Stimulated activated memory B cell treated with anti-CD40 and anti-IgM and Interleukin-4, amounts not matched to agents 10 μg/mL and 1 μg/mL and 100 μg/mL, for 72 hours (primary cell): Measurements from ENCODE around the gene TMEM38A.
A peak's percentile ranks its signal among the peaks of the same experiment; 100 is the strongest.
"Not testable (repeated sequence)": the region's sequence is repeated elsewhere in the genome, so short reads cannot be mapped to it uniquely, and the experiment has no call there.

Source experiments
- ATAC-seq: fragments of 150-1000 bp; cut with Tn5 transposase; 2 replicates; pipeline ENCODE4 v1.10.0; 2021
- H3K27ac Mint-ChIP-seq: one replicate; pipeline ENCODE4 v1.8.0; 2022; ENCODE audit warnings: mild to moderate bottlenecking, mixed read lengths
- H3K27me3 Mint-ChIP-seq: one replicate; pipeline ENCODE4 v1.8.0; 2022; ENCODE audit warnings: mixed read lengths
- H3K36me3 Mint-ChIP-seq: one replicate; pipeline ENCODE4 v1.8.0; 2022; ENCODE audit warnings: mixed read lengths
- H3K4me1 Mint-ChIP-seq: one replicate; pipeline ENCODE4 v1.8.0; 2022; ENCODE audit warnings: mixed read lengths
- H3K4me3 Mint-ChIP-seq: one replicate; pipeline ENCODE4 v1.8.0; 2022; ENCODE audit warnings: mild to moderate bottlenecking, moderate library complexity, mixed read lengths
- H3K9me3 Mint-ChIP-seq: one replicate; pipeline ENCODE4 v1.8.0; 2022; ENCODE audit warnings: mixed read lengths

The TMEM38A gene

GRCh38 chr19:16679811-16680210 lies 18.9 kb downstream of the TMEM38A start:
- Mint-ChIP-seq H3K36me3 (peaks cover 39% of the 10 kb centered on the region), H3K4me1 (no peaks in the 10 kb centered on the region), H3K27ac (no peak overlapping the region), H3K4me3 (no peak overlapping the region), H3K27me3 (no peaks in the 10 kb centered on the region), H3K9me3 (peaks cover 6% of the 10 kb centered on the region)
- no peak for ATAC-seq

- Mint-ChIP-seq H3K27me3 (no peaks in the 10 kb centered on the region), H3K27ac (no peak overlapping the region), H3K9me3 (peaks cover 6% of the 10 kb centered on the region), H3K36me3 (peaks cover 49% of the 10 kb centered on the region), H3K4me3 (no peak overlapping the region), H3K4me1 (no peaks in the 10 kb centered on the region)
- no peak for ATAC-seq
These were observed 21.6 kb downstream of the TMEM38A start for GRCh38 chr19:16682539-16682938.

- no peak for ATAC-seq
- H3K27me3 Mint-ChIP-seq, result no peaks in the 10 kb centered on the region
- H3K27ac Mint-ChIP-seq, result no peak overlapping the region
- no peak overlapping the region for H3K4me3 Mint-ChIP-seq
- H3K4me1 Mint-ChIP-seq, result no peaks in the 10 kb centered on the region
- peaks cover 6% of the 10 kb centered on the region for H3K9me3 Mint-ChIP-seq
- peaks cover 44% of the 10 kb centered on the region for H3K36me3 Mint-ChIP-seq
These were observed 23.3 kb downstream of the TMEM38A start for GRCh38 chr19:16684216-16684615.

GRCh38 chr19:16688084-16688483 lies 27.1 kb downstream of the TMEM38A start:
- peaks cover 3% of the 10 kb centered on the region for H3K9me3 Mint-ChIP-seq
- H3K36me3 Mint-ChIP-seq, result peaks cover 10% of the 10 kb centered on the region
- no peak overlapping the region for H3K27ac Mint-ChIP-seq
- no peak for ATAC-seq
- no peak overlapping the region for H3K4me3 Mint-ChIP-seq
- H3K4me1 Mint-ChIP-seq, result no peaks in the 10 kb centered on the region
- no peaks in the 10 kb centered on the region for H3K27me3 Mint-ChIP-seq

GRCh38 chr19:16698914-16699313 lies 38.0 kb downstream of the TMEM38A start:
- Mint-ChIP-seq H3K36me3 (no peaks in the 10 kb centered on the region), H3K27ac (no peak overlapping the region), H3K4me1 (no peaks in the 10 kb centered on the region), H3K4me3 (no peak overlapping the region), H3K27me3 (no peaks in the 10 kb centered on the region), H3K9me3 (no peaks in the 10 kb centered on the region)
- no peak for ATAC-seq

- no peak for ATAC-seq
- Mint-ChIP-seq H3K27ac (no peak overlapping the region), H3K36me3 (no peaks in the 10 kb centered on the region), H3K4me3 (no peak overlapping the region), H3K4me1 (no peaks in the 10 kb centered on the region), H3K27me3 (no peaks in the 10 kb centered on the region), H3K9me3 (no peaks in the 10 kb centered on the region)
These were observed 41.2 kb downstream of the TMEM38A start for GRCh38 chr19:16702123-16702522.

- no peak for ATAC-seq
- Mint-ChIP-seq H3K4me1 (no peaks in the 10 kb centered on the region), H3K36me3 (no peaks in the 10 kb centered on the region), H3K27me3 (no peaks in the 10 kb centered on the region), H3K4me3 (no peak overlapping the region), H3K9me3 (no peaks in the 10 kb centered on the region), H3K27ac (no peak overlapping the region)
These were observed 42.7 kb downstream of the TMEM38A start for GRCh38 chr19:16703677-16704076.

- not testable (repeated sequence) for H3K9me3 Mint-ChIP-seq, H3K36me3 Mint-ChIP-seq, H3K4me3 Mint-ChIP-seq
These were observed 49.9 kb downstream of the TMEM38A start for GRCh38 chr19:16710870-16711269.

GRCh38 chr19:16712295-16712694 lies 51.4 kb downstream of the TMEM38A start:
- not testable (repeated sequence) for H3K27me3 Mint-ChIP-seq, H3K4me3 Mint-ChIP-seq, H3K36me3 Mint-ChIP-seq, ATAC-seq, H3K9me3 Mint-ChIP-seq
- H3K4me1 Mint-ChIP-seq, result peaks cover 23% of the 10 kb centered on the region
- H3K27ac Mint-ChIP-seq, result peak overlapping the region; percentile 54

More at GRCh38 chr19:16710870-16711269, 49.9 kb downstream of the TMEM38A start:
- ATAC-seq, H3K27me3 Mint-ChIP-seq: not testable (repeated sequence)
- H3K27ac Mint-ChIP-seq, result peak overlapping the region; percentile 56
- H3K4me1 Mint-ChIP-seq, result peaks cover 23% of the 10 kb centered on the region

- ATAC-seq, result peak; percentile 14
- Mint-ChIP-seq H3K4me3 (peak overlapping the region; percentile 22), H3K27ac (peak overlapping the region; percentile 50), H3K9me3 (no peaks in the 10 kb centered on the region), H3K36me3 (no peaks in the 10 kb centered on the region), H3K27me3 (no peaks in the 10 kb centered on the region), H3K4me1 (peaks cover 37% of the 10 kb centered on the region)
These were observed 53.9 kb downstream of the TMEM38A start for GRCh38 chr19:16714702-16715287.

- no peak overlapping the region for H3K4me3 Mint-ChIP-seq
- H3K4me1 Mint-ChIP-seq, result peaks cover 41% of the 10 kb centered on the region
- H3K27ac Mint-ChIP-seq, result peak overlapping the region; percentile 50
- no peaks in the 10 kb centered on the region for H3K36me3 Mint-ChIP-seq
- peak; percentile 51 for ATAC-seq
- H3K27me3 Mint-ChIP-seq, result no peaks in the 10 kb centered on the region
- no peaks in the 10 kb centered on the region for H3K9me3 Mint-ChIP-seq
These were observed 54.7 kb downstream of the TMEM38A start for GRCh38 chr19:16715611-16716010.

GRCh38 chr19:16721051-16721450 lies 60.1 kb downstream of the TMEM38A start:
- Mint-ChIP-seq H3K36me3 (no peaks in the 10 kb centered on the region), H3K4me3 (no peak overlapping the region), H3K27me3 (no peaks in the 10 kb centered on the region), H3K4me1 (peaks cover 19% of the 10 kb centered on the region), H3K27ac (peak overlapping the region; percentile 98), H3K9me3 (peaks cover 3% of the 10 kb centered on the region)
- ATAC-seq, result no peak

GRCh38 chr19:16722591-16722990 lies 61.7 kb downstream of the TMEM38A start:
- peak overlapping the region; percentile 24 for H3K27ac Mint-ChIP-seq
- H3K9me3 Mint-ChIP-seq, result peaks cover 3% of the 10 kb centered on the region
- no peak overlapping the region for H3K4me3 Mint-ChIP-seq
- no peak for ATAC-seq
- peaks cover 19% of the 10 kb centered on the region for H3K4me1 Mint-ChIP-seq
- no peaks in the 10 kb centered on the region for H3K36me3 Mint-ChIP-seq
- no peaks in the 10 kb centered on the region for H3K27me3 Mint-ChIP-seq

GRCh38 chr19:16726916-16727315 lies 66.0 kb downstream of the TMEM38A start:
- no peaks in the 10 kb centered on the region for H3K36me3 Mint-ChIP-seq
- H3K27ac Mint-ChIP-seq, result no peak overlapping the region
- H3K4me1 Mint-ChIP-seq, result no peaks in the 10 kb centered on the region
- peaks cover 3% of the 10 kb centered on the region for H3K9me3 Mint-ChIP-seq
- ATAC-seq, result no peak
- no peaks in the 10 kb centered on the region for H3K27me3 Mint-ChIP-seq
- H3K4me3 Mint-ChIP-seq, result no peak overlapping the region

- H3K4me1 Mint-ChIP-seq, H3K27ac Mint-ChIP-seq, H3K27me3 Mint-ChIP-seq, H3K9me3 Mint-ChIP-seq, ATAC-seq, H3K36me3 Mint-ChIP-seq, H3K4me3 Mint-ChIP-seq: not testable (repeated sequence)
These were observed 74.8 kb downstream of the TMEM38A start for GRCh38 chr19:16735650-16736266.

- no peaks in the 10 kb centered on the region for H3K4me1 Mint-ChIP-seq
These were observed 75.8 kb downstream of the TMEM38A start for GRCh38 chr19:16736709-16737108.

More at GRCh38 chr19:16736709-16737108, 75.8 kb downstream of the TMEM38A start:
- peaks cover 2% of the 10 kb centered on the region for H3K9me3 Mint-ChIP-seq
- ATAC-seq, result no peak
- no peak overlapping the region for H3K4me3 Mint-ChIP-seq
- no peaks in the 10 kb centered on the region for H3K36me3 Mint-ChIP-seq
- no peak overlapping the region for H3K27ac Mint-ChIP-seq
- H3K27me3 Mint-ChIP-seq, result no peaks in the 10 kb centered on the region
